ENCODE data around the gene EPHA6.

- TF ChIP-seq EP300 (IDR thresholded peaks at IDR 0.05) (no peak), CTCF (IDR thresholded peaks at IDR 0.05) (no peak), POLR2A (IDR thresholded peaks at IDR 0.05) (no peak)
These were observed 420.8 kb downstream of the EPHA6 start for GRCh38 chr3:97235179-97235578.
